Hematopoietic multipotent progenitor cell (in vitro differentiated cells): ENCODE results near the gene CDC16. TPM values are rescaled to one million over a fixed set of nuclear protein-coding genes. Genes with fewer than 3 reads are reported as not detected.

Experiments
- small RNA-seq: library from RNA; depleted of rRNA; stranded (forward); fragments of <200 nt; gene quantifications from one replicate; pipeline ENCODE3, GENCODE V24; 2012
- total RNA-seq: library from RNA; depleted of rRNA; stranded (reverse); fragments of >200 nt; gene quantifications from one replicate; pipeline ENCODE4 v1.2.3, GENCODE V29; 2012

Gene CDC16
- total RNA-seq, 1 donor = 32.3 TPM

Small RNA genes lying within 50 kb of the gene (small RNA-seq; reads per million reads assigned to genes)
- gene MIR4502 (not detected), gene MIR548AR (not detected)

Other genes starting within 250 kb of the CDC16 start
- gene RASA3, start 102.3 kb upstream of the CDC16 start, total RNA-seq = 22.9 TPM
- not detected for gene CFAP97D2, start 55.6 kb upstream of the CDC16 start, total RNA-seq
- gene UPF3A, start 46.7 kb downstream of the CDC16 start, total RNA-seq = 20.2 TPM
- 6.5 TPM for gene CHAMP1, start 79.6 kb downstream of the CDC16 start, total RNA-seq